ENCODE data around the gene PSMC6. TPM values are rescaled to one million over a fixed set of nuclear protein-coding genes. Genes with fewer than 3 reads are reported as not detected.

Gene PSMC6
- total RNA-seq = 61.5 TPM
- long read RNA-seq, transcript PSMC6-201 (14 exons, 2,188 nt) = major isoform, 81 of 97 reads
- long read RNA-seq, partial matches to known transcripts = 3 of 97 reads
- long read RNA-seq, other reads (novel, unspliced or antisense) = 12 of 97 reads

GRCh38 chr14:52706724-52707706 is at the start of gene PSMC6:
TSS of gene PSMC6 (plus strand) at chr14:52707200. CDS start at chr14:52707220, 20 bp downstream.
- Histone ChIP-seq H3K4me3 (peak within 1 kb of the TSS; percentile 79), H3K4me1 (peaks cover 18% of the 10 kb centered on the region), H3K27ac (peak within 1 kb of the TSS; percentile 90), H3K9me3 (no peaks in the 10 kb centered on the region), H3K36me3 (peaks cover 36% of the 10 kb centered on the region), H3K27me3 (no peaks in the 10 kb centered on the region)
- DNase-seq (peak; percentile 97), ATAC-seq (peak; percentile 100)
- intact Hi-C loops (cut with DNase I) = no loop called here
- no peak for TF ChIP-seq CTCF (IDR thresholded peaks at IDR 0.05)

GRCh38 chr14:52660325-52660724 is 46.7 kb upstream of the PSMC6 start:
- H3K4me1 ChIP-seq = no peaks in the 10 kb centered on the region

GRCh38 chr14:52660832-52661231 is 46.2 kb upstream of the PSMC6 start:
- no peak overlapping the region for H3K27ac ChIP-seq
- no peaks in the 10 kb centered on the region for H3K27me3 ChIP-seq
- no peaks in the 10 kb centered on the region for H3K9me3 ChIP-seq
- ATAC-seq (no peak), DNase-seq (no peak)
- intact Hi-C loops (cut with DNase I) = no loop called here
- no peak overlapping the region for H3K4me3 ChIP-seq
- no peak for TF ChIP-seq CTCF (IDR thresholded peaks at IDR 0.05)
- H3K4me1 ChIP-seq = no peaks in the 10 kb centered on the region
- H3K36me3 ChIP-seq = peaks cover 24% of the 10 kb centered on the region

More at GRCh38 chr14:52660325-52660724, 46.7 kb upstream of the PSMC6 start:
- DNase-seq (no peak), ATAC-seq (no peak)
- peaks cover 22% of the 10 kb centered on the region for H3K36me3 ChIP-seq
- intact Hi-C loops (cut with DNase I) = no loop called here
- no peak overlapping the region for H3K27ac ChIP-seq
- TF ChIP-seq CTCF (IDR thresholded peaks at IDR 0.05) = no peak
- H3K27me3 ChIP-seq = no peaks in the 10 kb centered on the region
- no peaks in the 10 kb centered on the region for H3K9me3 ChIP-seq
- H3K4me3 ChIP-seq = no peak overlapping the region

GRCh38 chr14:52661314-52661713 is 45.7 kb upstream of the PSMC6 start:
- H3K4me3 ChIP-seq = no peak overlapping the region
- H3K27ac ChIP-seq = no peak overlapping the region
- TF ChIP-seq CTCF (IDR thresholded peaks at IDR 0.05) = no peak
- no peak for DNase-seq
- H3K27me3 ChIP-seq = no peaks in the 10 kb centered on the region
- no peaks in the 10 kb centered on the region for H3K4me1 ChIP-seq
- no peaks in the 10 kb centered on the region for H3K9me3 ChIP-seq
- H3K36me3 ChIP-seq = peaks cover 24% of the 10 kb centered on the region
- no peak for ATAC-seq
- intact Hi-C loops (cut with DNase I) = no loop called here

- Histone ChIP-seq H3K27me3 (no peaks in the 10 kb centered on the region), H3K27ac (no peak overlapping the region), H3K4me1 (no peaks in the 10 kb centered on the region), H3K36me3 (peaks cover 34% of the 10 kb centered on the region), H3K9me3 (no peaks in the 10 kb centered on the region), H3K4me3 (no peak overlapping the region)
- TF ChIP-seq CTCF (IDR thresholded peaks at IDR 0.05) = no peak
- no peak for DNase-seq
- no peak for ATAC-seq
- intact Hi-C loops (cut with DNase I) = no loop called here
Observed at GRCh38 chr14:52663850-52664249, 43.1 kb upstream of the PSMC6 start.
